Amniotic stem cell (primary cell): ENCODE measurements around the gene RSPH10B2.
"Not testable (repeated sequence)": the region's sequence is repeated elsewhere in the genome, so short reads cannot be mapped to it uniquely, and the experiment has no call there.

Source experiments
- DNase-seq: peaks from one replicate; lab custom pipeline; 2025; lab: John Stamatoyannopoulos, UW

The RSPH10B2 gene

GRCh38 chr7:6753964-6754363, at the start of gene RSPH10B2:
TSS of gene RSPH10B2 (plus strand) at chr7:6754103. CDS start at chr7:6757678, 3,575 bp downstream.
- not testable (repeated sequence) for DNase-seq

- no peak for DNase-seq
These were observed 47.8 kb upstream of the RSPH10B2 start for GRCh38 chr7:6705959-6706665.

- DNase-seq = peak; percentile 78
These were observed 47.1 kb upstream of the RSPH10B2 start, which contains the start of gene ZNF12 for GRCh38 chr7:6706666-6707407. TSS of gene ZNF12 (minus strand) at chr7:6706947. CDS start at chr7:6705173, 1,774 bp downstream.

- DNase-seq = no peak
These were observed 45.6 kb upstream of the RSPH10B2 start for GRCh38 chr7:6708304-6708703.

- no peak for DNase-seq
These were observed 44.1 kb upstream of the RSPH10B2 start for GRCh38 chr7:6709808-6710207.

GRCh38 chr7:6714360-6714759, 39.5 kb upstream of the RSPH10B2 start:
- DNase-seq = no peak

- DNase-seq = not testable (repeated sequence)
These were observed 38.0 kb upstream of the RSPH10B2 start for GRCh38 chr7:6715898-6716297.

GRCh38 chr7:6718124-6718523, 35.8 kb upstream of the RSPH10B2 start:
- DNase-seq = no peak

GRCh38 chr7:6724351-6724750, 29.6 kb upstream of the RSPH10B2 start:
- not testable (repeated sequence) for DNase-seq

GRCh38 chr7:6725003-6725402, 28.9 kb upstream of the RSPH10B2 start:
- no peak for DNase-seq

- not testable (repeated sequence) for DNase-seq
These were observed 27.6 kb upstream of the RSPH10B2 start for GRCh38 chr7:6726341-6726740.

- no peak for DNase-seq
These were observed 26.2 kb upstream of the RSPH10B2 start for GRCh38 chr7:6727663-6728062.

- not testable (repeated sequence) for DNase-seq
These were observed 24.9 kb upstream of the RSPH10B2 start for GRCh38 chr7:6728893-6729491.

GRCh38 chr7:6729492-6730342, 24.2 kb upstream of the RSPH10B2 start:
- DNase-seq = peak; percentile 75

GRCh38 chr7:6730343-6730633, 23.6 kb upstream of the RSPH10B2 start:
- DNase-seq = no peak

GRCh38 chr7:6738415-6738814, 15.5 kb upstream of the RSPH10B2 start:
- DNase-seq = not testable (repeated sequence)

- DNase-seq = not testable (repeated sequence)
These were observed 9.3 kb upstream of the RSPH10B2 start for GRCh38 chr7:6744410-6745100.

GRCh38 chr7:6749335-6749734, 4.6 kb upstream of the RSPH10B2 start:
- DNase-seq = not testable (repeated sequence)

- DNase-seq = not testable (repeated sequence)
These were observed 3.7 kb upstream of the RSPH10B2 start for GRCh38 chr7:6750173-6750572.

- DNase-seq = not testable (repeated sequence)
These were observed 7.3 kb downstream of the RSPH10B2 start for GRCh38 chr7:6761186-6761585.

GRCh38 chr7:6781581-6781980, 27.7 kb downstream of the RSPH10B2 start:
- not testable (repeated sequence) for DNase-seq
